Measurements from ENCODE around the gene ETV6.

DNA sequence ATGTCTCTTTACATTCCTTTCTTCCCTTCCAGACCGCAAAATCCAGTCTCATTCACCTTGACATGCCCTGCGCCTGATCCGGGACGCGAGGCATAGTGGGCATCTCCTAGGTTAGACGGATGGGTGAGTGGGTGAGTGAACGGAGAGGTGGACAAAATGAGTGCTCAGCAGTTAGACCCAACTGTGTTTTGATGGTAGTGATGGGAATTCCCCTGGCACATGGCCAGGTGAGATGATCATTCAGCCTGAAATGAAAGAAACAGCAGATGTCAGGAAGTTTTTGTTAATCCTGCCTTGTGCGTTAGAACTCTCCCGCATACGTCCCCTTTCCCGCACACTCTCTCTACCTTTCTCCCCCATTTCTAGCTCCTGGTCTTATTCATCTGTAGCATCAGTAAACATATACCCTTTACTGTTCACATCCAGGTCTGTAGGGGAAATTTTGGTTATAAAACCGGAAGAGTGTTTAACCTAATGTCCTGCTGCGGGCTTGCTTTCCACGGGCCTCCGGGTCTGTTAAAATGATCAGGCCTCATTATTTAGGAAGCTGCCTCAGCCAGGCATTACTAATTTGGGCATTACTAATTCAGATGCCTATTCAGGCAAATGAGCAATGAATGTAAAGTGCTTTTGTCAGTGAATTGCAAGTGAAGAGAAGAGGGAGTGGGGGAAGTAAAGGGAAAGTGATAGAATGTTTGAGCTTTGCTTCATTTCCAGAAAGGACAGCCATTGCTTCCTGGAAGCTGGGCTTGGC is 172.8 kb downstream of the ETV6 start:
- TF ChIP-seq SP1 (IDR thresholded peaks at IDR 0.05; ENCODE audit: low read depth) = no peak
- no peak for TF ChIP-seq CTCF (IDR thresholded peaks at IDR 0.05 in 2 of 3, conservative IDR thresholded peaks at IDR 0.05 in 1 of 3; ENCODE audit: borderline replicate concordance in 1 of 3, insufficient read depth in 1 of 3, low read depth in 2 of 3, low read length in 2 of 3)
- TF ChIP-seq POLR2A (IDR thresholded peaks at IDR 0.05; ENCODE audit: borderline replicate concordance, extremely low read depth, insufficient read depth, insufficient read length) = no peak
- no peak for TF ChIP-seq CBX3 (IDR thresholded peaks at IDR 0.05; ENCODE audit: low read depth)
- TF ChIP-seq TCF7L2 (IDR thresholded peaks at IDR 0.05; ENCODE audit: borderline replicate concordance, extremely low read depth, insufficient read depth, insufficient read length) = no peak
- TF ChIP-seq EZH2 (IDR thresholded peaks at IDR 0.05) = no peak
- TF ChIP-seq RAD21 (IDR thresholded peaks at IDR 0.05; ENCODE audit: low read depth) = no peak
- no peak for TF ChIP-seq EZH2phosphoT487 (IDR thresholded peaks at IDR 0.05; ENCODE audit: borderline replicate concordance)
- no peak for TF ChIP-seq ZFX (IDR thresholded peaks at IDR 0.05)
- TF ChIP-seq EGR1 (IDR thresholded peaks at IDR 0.05; ENCODE audit: low read depth) = no peak
- no peak for TF ChIP-seq POLR2AphosphoS5 (IDR thresholded peaks at IDR 0.05; ENCODE audit: low read depth, low read length)
